BLaER1 treated with 17β-estradiol and CSF1 and Interleukin-3, amounts not matched to agents 10 nM and 100 nM (cell line): ENCODE data around the gene ACTMAP.

Experiments
- H3K27ac ChIP-seq, 11 experiments: shearing (Covaris generic); formaldehyde crosslinking; 2 replicates each; pipeline ENCODE4 v1.8.1; 2022
- H3K27me3 ChIP-seq, 11 experiments: shearing (Covaris generic); formaldehyde crosslinking; 2 replicates each; pipeline ENCODE4 v1.8.1; 2022
- H3K36me3 ChIP-seq, 11 experiments: shearing (Covaris generic); formaldehyde crosslinking; 2 replicates each; pipeline ENCODE4 v1.8.1; 2022
- H3K4me1 ChIP-seq, 10 experiments: shearing (Covaris generic); formaldehyde crosslinking; 2 replicates each; pipeline ENCODE4 v1.8.1; 2022
- H3K4me2 ChIP-seq, 11 experiments: shearing (Covaris generic); formaldehyde crosslinking; 2 replicates each; pipeline ENCODE4 v1.8.1; 2022
- H3K4me3 ChIP-seq, 10 experiments: shearing (Covaris generic); formaldehyde crosslinking; 2 replicates each; pipeline ENCODE4 v1.8.1; 2022
- H3K9ac ChIP-seq, 11 experiments: shearing (Covaris generic); formaldehyde crosslinking; 2 replicates each; pipeline ENCODE4 v1.8.1; 2022
- H3K9me3 ChIP-seq, 11 experiments: shearing (Covaris generic); formaldehyde crosslinking; replicated peaks in 1 of 11; 2 replicates each; pipeline ENCODE4 v1.8.1; 2022
- H4K20me1 ChIP-seq, 11 experiments: shearing (Covaris generic); formaldehyde crosslinking; 2 replicates each; pipeline ENCODE4 v1.8.1; 2022
- Cebpa-rat ChIP-seq, 11 experiments: shearing (Covaris generic); IDR thresholded peaks; 2 replicates each; pipeline ENCODE4 v1.8.1; 2022

The ACTMAP gene

DNA sequence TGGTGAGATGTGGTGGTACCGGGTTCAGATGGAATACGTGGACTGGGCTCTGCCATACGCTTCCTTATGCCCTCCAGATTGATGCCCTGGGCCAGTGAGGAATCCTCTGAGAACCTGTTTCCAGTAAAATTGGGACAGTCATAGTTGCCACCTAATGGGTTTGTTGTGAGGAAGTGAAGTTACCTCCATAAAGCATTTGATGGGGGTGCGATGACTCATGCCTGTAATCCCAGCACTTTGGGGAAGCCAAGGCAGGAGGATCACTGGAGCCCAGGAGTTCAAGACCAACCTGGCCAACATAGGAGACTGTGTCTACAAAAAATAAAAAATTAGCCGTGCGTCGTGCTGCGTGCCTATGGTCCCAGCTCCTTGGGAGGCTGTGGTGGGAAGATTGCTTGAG lies 5.5 kb upstream of the ACTMAP start:
- Histone ChIP-seq H3K27ac (peak overlapping the region in 3 of 11 experiments; percentile 28 to 58 (median 53); a peak in 3 of 22 replicates), H3K4me1 (peaks cover 47 to 56% (median 51%) of the 10 kb centered on the region in 10 experiments), H3K4me2 (peak overlapping the region; percentile 54 to 94 (median 87)), H3K36me3 (peaks cover 55 to 87% (median 82%) of the 10 kb centered on the region in 11 experiments), H3K4me3 (0 out of 20 replicates have a peak overlapping the region, but pooled peaks of 2 of the 10 experiments have one; percentile 48 to 53), H3K9ac (peak overlapping the region in 7 of 11 experiments; percentile 3 to 56 (median 30); a peak in 8 of 22 replicates), H3K9me3 (no peaks in the 10 kb centered on the region), H3K27me3 (no peaks in the 10 kb centered on the region), H4K20me1 (peaks cover 63 to 92% (median 84%) of the 10 kb centered on the region in 11 experiments; a peak in 21 of 22 replicates)
- no peak for TF ChIP-seq Cebpa-rat (IDR thresholded peaks at IDR 0.05)

DNA sequence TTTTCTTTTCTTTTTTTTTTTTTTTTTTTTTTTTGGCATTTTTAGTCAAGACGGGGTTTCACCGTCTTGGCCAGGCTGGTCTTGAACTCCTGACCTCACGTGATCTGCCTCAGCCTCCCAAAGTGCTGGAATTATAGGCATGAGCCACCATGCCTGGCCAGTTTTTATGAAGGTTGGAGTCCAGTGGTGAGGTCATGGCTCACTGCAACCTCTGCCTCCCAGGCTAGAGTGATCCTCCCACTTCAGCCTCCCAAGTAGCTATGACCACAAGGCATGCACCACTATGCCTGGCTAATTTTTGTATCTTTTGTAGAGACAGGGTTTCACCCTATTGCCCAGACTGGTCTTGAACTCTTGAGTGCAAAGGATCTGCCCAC lies 5.0 kb upstream of the ACTMAP start:
- peak overlapping the region in 9 of 11 experiments; percentile 3 to 67 (median 46); a peak in 9 of 22 replicates for H3K9ac ChIP-seq
- H3K27me3 ChIP-seq, result no peaks in the 10 kb centered on the region
- peaks cover 47 to 56% (median 51%) of the 10 kb centered on the region in 10 experiments for H3K4me1 ChIP-seq
- TF ChIP-seq Cebpa-rat (IDR thresholded peaks at IDR 0.05), result no peak
- peak overlapping the region in 6 of 11 experiments; percentile 4 to 58 (median 44); a peak in 5 of 22 replicates for H3K27ac ChIP-seq
- peak overlapping the region in 5 of 10 experiments; percentile 30 to 53 (median 48); a peak in 6 of 20 replicates for H3K4me3 ChIP-seq
- H3K4me2 ChIP-seq, result peak overlapping the region; percentile 54 to 94 (median 87)
- H4K20me1 ChIP-seq, result peaks cover 58 to 86% (median 79%) of the 10 kb centered on the region in 11 experiments; a peak in 21 of 22 replicates
- no peaks in the 10 kb centered on the region for H3K9me3 ChIP-seq
- peaks cover 49 to 82% (median 76%) of the 10 kb centered on the region in 11 experiments for H3K36me3 ChIP-seq

DNA sequence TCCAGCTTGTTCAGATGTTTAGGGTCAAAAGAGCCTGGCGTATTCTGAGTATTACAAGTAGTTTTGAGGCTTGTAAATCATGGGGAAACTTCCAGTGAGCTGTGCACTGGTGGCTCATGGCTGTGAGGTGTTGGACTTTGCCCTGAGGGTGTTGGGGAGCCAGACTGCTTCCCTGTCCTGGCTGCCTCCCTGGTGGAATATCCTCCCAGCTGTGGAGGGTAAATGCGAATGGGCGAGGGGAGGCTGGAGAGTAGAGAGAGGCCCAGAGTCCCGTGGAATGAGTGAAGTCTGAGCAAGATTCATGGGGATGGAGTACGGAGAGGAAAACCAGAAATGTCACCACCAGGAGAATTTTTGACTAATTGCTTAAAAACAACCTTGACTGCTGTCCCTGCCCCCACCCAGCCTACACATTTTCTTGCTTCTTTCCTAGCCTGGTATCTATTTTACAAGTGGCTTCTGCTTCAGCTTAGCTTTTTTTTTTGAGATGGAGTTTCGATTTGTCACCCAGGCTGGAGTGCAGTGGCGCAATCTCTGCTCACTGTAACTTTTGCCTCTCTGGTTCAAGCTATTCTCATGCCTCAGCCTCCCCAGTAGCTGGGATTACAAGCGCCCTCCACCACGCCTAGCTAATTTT lies 4.5 kb upstream of the ACTMAP start:
- H3K4me3 ChIP-seq, result peak overlapping the region in 9 of 10 experiments; percentile 14 to 87 (median 44); a peak in 15 of 20 replicates
- H3K4me1 ChIP-seq, result peaks cover 51 to 60% (median 55%) of the 10 kb centered on the region in 10 experiments
- peak in 1 of 11 experiments; percentile 44; a peak in 1 of 22 replicates for TF ChIP-seq Cebpa-rat (IDR thresholded peaks at IDR 0.05)
- no peaks in the 10 kb centered on the region for H3K9me3 ChIP-seq
- H3K4me2 ChIP-seq, result peak overlapping the region; percentile 54 to 94 (median 87)
- H4K20me1 ChIP-seq, result peaks cover 53 to 81% (median 74%) of the 10 kb centered on the region in 11 experiments; a peak in 21 of 22 replicates
- peak overlapping the region; percentile 3 to 58 (median 41); a peak in 16 of 22 replicates for H3K27ac ChIP-seq
- H3K9ac ChIP-seq, result peak overlapping the region; percentile 41 to 67 (median 58)
- no peaks in the 10 kb centered on the region for H3K27me3 ChIP-seq
- peaks cover 44 to 77% (median 71%) of the 10 kb centered on the region in 11 experiments for H3K36me3 ChIP-seq

DNA sequence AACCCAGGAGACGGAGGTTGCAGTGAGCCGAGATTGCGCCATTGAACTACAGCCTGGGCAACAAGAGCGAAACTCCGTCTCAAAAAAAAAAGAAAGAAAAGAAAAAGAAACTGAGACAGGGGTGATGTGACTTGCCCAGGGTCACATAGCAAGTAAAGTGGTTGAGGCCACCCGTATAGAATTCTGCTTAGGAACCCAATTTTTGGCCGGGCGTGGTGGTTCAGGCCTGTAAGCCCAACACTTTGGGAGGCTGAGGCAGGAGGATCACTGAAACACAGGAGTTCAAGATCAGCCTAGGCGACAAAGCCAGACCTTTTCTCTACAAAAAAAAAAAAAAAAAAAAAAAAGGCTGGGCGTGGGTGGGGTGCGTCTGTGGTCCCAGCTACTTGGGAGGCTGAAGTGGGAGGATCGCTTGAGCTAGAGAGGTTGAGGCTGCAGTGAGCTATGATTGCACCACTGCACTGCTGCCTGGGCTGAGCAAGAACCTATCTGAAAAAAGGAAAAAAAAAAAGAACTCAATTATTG lies 2.0 kb upstream of the ACTMAP start:
- H3K27ac ChIP-seq, result peak overlapping the region; percentile 90 to 98 (median 97)
- H3K9ac ChIP-seq, result peak overlapping the region; percentile 89 to 98 (median 96)
- peaks cover 34 to 57% (median 50%) of the 10 kb centered on the region in 11 experiments; a peak in 21 of 22 replicates for H4K20me1 ChIP-seq
- H3K4me2 ChIP-seq, result peak overlapping the region; percentile 76 to 94 (median 89)
- H3K4me3 ChIP-seq, result peak overlapping the region; percentile 65 to 87 (median 80)
- H3K9me3 ChIP-seq, result no peaks in the 10 kb centered on the region
- no peaks in the 10 kb centered on the region for H3K27me3 ChIP-seq
- TF ChIP-seq Cebpa-rat (IDR thresholded peaks at IDR 0.05), result no peak
- peaks cover 66 to 82% (median 72%) of the 10 kb centered on the region in 10 experiments for H3K4me1 ChIP-seq
- peaks cover 22 to 53% (median 47%) of the 10 kb centered on the region in 11 experiments for H3K36me3 ChIP-seq

DNA sequence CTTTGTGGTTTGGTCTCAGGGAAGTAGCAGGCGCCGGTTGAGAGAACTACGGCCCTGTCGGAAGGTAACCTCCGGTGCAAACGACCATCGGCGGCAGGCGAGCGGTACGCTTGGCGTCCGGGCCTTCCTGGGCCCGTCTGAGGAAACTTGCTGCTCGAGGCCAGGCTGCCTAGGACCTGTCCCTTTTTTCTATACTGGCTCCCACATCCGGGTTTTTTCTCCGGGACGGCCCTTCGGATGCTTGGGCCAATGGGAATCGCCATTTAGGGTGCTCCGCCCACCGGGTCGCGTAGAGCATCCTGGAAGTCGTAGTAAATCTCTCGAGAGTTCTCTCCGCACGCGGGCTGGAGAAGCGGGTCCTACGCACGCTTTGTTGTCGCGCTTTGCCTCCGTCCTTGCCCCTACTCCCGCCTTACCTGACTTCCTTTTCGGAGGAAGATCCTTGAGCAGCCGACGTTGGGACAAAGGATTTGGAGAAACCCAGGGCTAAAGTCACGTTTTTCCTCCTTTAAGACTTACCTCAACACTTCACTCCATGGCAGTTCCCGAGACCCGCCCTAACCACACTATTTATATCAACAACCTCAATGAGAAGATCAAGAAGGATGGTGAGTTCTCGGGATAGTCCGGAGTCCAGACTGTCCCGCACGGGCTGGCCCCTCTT lies 729 bp upstream of the ACTMAP start, which contains the start of gene SNRPA:
SNRPA (plus strand) TSS at position 330 of the 664 bp plus-strand sequence; CDS start at position 536, 206 bp downstream.
- Histone ChIP-seq H3K4me2 (peak within 1 kb of the TSS; percentile 91 to 98 (median 94)), H3K4me1 (peaks cover 56 to 69% (median 62%) of the 10 kb centered on the region in 10 experiments), H3K9me3 (no peaks in the 10 kb centered on the region), H3K9ac (peak within 1 kb of the TSS; percentile 89 to 98 (median 96)), H3K27ac (peak within 1 kb of the TSS; percentile 90 to 98 (median 97)), H3K27me3 (no peaks in the 10 kb centered on the region), H4K20me1 (peaks cover 21 to 44% (median 36%) of the 10 kb centered on the region in 11 experiments; a peak in 21 of 22 replicates), H3K4me3 (peak within 1 kb of the TSS; percentile 65 to 87 (median 80)), H3K36me3 (peaks cover 9 to 39% (median 35%) of the 10 kb centered on the region in 11 experiments; a peak in 21 of 22 replicates)
- no peak for TF ChIP-seq Cebpa-rat (IDR thresholded peaks at IDR 0.05)

DNA sequence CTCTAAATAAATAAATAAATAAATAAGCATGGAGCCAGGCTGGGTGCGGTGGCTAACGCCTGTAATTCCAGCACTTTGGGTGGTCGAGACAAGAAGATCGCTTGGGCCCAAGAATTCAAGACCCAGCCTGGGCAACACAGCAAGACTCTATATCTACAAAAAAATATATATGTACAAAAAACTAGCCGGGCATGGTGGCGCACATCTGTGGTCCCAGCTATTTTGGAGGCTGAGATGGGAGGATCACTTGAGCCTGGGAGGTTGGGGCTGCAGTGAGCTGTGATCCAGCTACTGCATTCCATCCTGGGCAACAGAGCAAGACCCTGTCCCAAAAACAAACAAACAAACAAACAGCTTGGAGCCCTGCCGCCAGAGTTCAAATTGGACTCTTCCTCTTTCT lies 2.7 kb downstream of the ACTMAP start:
- no peaks in the 10 kb centered on the region for H3K27me3 ChIP-seq
- H3K36me3 ChIP-seq, result peaks cover 0 to 13% (median 4%) of the 10 kb centered on the region in 11 experiments; a peak in 6 of 22 replicates
- H3K4me2 ChIP-seq, result peak overlapping the region in 3 of 11 experiments; percentile 93 to 96 (median 95); a peak in 2 of 22 replicates
- peaks cover 0 to 9% (median 3%) of the 10 kb centered on the region in 11 experiments; a peak in 10 of 22 replicates for H4K20me1 ChIP-seq
- no peak overlapping the region for H3K9ac ChIP-seq
- no peaks in the 10 kb centered on the region for H3K9me3 ChIP-seq
- no peak overlapping the region for H3K4me3 ChIP-seq
- H3K4me1 ChIP-seq, result peaks cover 23 to 41% (median 31%) of the 10 kb centered on the region in 10 experiments
- TF ChIP-seq Cebpa-rat (IDR thresholded peaks at IDR 0.05), result no peak
- no peak overlapping the region; a peak in 1 of 22 replicates for H3K27ac ChIP-seq

DNA sequence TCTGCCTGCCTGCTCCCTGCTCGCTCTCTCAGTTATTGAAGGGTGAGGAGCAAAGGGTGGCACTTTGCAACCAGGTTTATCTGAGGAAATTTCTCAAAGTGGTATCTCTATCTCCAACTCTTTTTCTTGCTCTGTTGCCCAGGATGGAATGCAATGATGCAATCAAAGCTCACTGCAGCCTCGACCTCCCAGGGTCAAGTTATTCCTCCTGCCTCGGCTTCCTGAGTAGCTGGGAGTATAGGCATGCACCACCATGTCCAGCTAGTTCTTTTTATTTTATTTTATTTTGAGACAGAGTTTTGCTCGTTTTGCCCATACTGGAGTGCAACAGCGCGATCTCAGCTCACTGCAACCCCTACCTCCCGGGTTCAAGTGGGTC lies 4.9 kb downstream of the ACTMAP start:
- H3K27ac ChIP-seq, result no peak overlapping the region
- H3K9ac ChIP-seq, result no peak overlapping the region

More for the DNA sequence above, 4.9 kb downstream of the ACTMAP start:
- peaks cover 19 to 37% (median 26%) of the 10 kb centered on the region in 10 experiments for H3K4me1 ChIP-seq
- H3K36me3 ChIP-seq, result peaks cover 0 to 16% (median 0%) of the 10 kb centered on the region in 11 experiments; a peak in 5 of 22 replicates
- no peaks in the 10 kb centered on the region for H3K9me3 ChIP-seq
- H4K20me1 ChIP-seq, result no peaks in the 10 kb centered on the region
- H3K4me3 ChIP-seq, result no peak overlapping the region
- no peaks in the 10 kb centered on the region for H3K27me3 ChIP-seq
- H3K4me2 ChIP-seq, result no peak overlapping the region; a peak in 1 of 22 replicates
- 0 out of 22 replicates have a peak, but pooled peaks of 2 of the 11 experiments have one; percentile 10 to 27 for TF ChIP-seq Cebpa-rat (IDR thresholded peaks at IDR 0.05)
